NCI-H226 (cell line): ENCODE measurements around the gene CSTPP1.
A peak's percentile ranks its signal among the peaks of the same experiment; 100 is the strongest.
"Not testable (repeated sequence)": the region's sequence is repeated elsewhere in the genome, so short reads cannot be mapped to it uniquely, and the experiment has no call there.

Experiments used
- DNase-seq: peaks from one replicate; pipeline ENCODE4 v3.0.0-alpha.2; 2015

CSTPP1 gene

GRCh38 chr11:46912526-46913150, 23.9 kb upstream of the CSTPP1 start:
- no peak for DNase-seq

- DNase-seq = no peak
These were observed 23.1 kb upstream of the CSTPP1 start for GRCh38 chr11:46913484-46913883.

GRCh38 chr11:46914363-46914762, 22.2 kb upstream of the CSTPP1 start:
- no peak for DNase-seq

GRCh38 chr11:46914910-46915309, 21.7 kb upstream of the CSTPP1 start:
- DNase-seq = no peak

DNA sequence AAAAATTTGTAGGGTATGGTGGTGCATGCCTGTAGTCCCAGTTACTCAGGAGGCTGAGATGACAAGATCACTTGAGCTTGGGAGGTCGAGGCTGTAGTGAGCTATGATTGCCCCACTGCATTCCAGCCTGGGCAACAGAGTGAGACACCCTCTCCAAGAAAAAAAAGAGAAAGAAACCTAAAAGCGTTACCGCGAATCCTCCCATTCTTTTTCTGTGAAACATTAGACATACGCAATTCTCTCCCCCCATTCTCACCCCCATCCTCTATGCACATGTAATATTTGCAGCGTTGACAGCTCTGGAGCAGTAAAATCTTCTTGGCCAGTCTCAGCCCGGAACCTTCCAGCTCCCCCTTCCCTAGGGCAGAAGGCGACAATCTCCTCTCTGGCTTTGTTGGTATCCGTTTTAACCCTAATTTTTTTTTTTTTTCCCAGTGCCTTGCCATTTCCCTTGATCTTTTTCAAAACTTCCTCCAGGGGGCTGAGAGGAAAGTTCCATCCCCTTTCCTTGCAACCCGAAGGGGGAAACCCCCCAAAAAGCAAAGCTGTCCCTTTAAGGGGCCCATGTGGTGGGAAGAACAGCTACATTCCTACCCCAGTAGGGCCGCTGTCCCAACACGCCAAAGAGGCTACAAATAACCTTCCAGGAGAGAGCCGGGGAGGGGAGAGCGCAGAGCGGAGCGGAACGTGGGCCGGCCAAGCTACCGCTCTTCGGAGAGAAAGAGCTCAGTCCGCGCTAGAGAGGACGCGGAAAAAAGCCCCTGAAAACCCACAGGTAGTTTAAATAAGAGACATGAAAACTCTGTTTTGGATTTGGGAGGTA, 20.1 kb upstream of the CSTPP1 start:
- no peak for DNase-seq

- DNase-seq = no peak
These were observed 19.3 kb upstream of the CSTPP1 start for GRCh38 chr11:46917109-46917761.

DNA sequence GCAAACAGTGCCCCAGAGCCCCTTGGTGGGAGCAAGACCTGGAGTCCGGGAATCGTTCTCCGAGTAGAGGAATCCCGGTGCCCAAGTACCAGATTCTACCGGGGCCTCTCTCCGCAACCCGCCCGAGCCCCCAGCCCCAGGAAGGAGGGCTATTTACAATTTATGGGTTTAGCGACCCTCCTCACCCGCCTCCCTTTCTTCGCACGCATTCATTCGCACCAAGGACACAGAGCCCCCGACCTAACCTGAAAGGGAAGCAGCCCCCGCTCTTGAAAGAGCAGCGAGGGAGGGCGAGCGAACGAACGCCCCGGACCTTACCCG, 18.8 kb upstream of the CSTPP1 start:
- DNase-seq = no peak

DNA sequence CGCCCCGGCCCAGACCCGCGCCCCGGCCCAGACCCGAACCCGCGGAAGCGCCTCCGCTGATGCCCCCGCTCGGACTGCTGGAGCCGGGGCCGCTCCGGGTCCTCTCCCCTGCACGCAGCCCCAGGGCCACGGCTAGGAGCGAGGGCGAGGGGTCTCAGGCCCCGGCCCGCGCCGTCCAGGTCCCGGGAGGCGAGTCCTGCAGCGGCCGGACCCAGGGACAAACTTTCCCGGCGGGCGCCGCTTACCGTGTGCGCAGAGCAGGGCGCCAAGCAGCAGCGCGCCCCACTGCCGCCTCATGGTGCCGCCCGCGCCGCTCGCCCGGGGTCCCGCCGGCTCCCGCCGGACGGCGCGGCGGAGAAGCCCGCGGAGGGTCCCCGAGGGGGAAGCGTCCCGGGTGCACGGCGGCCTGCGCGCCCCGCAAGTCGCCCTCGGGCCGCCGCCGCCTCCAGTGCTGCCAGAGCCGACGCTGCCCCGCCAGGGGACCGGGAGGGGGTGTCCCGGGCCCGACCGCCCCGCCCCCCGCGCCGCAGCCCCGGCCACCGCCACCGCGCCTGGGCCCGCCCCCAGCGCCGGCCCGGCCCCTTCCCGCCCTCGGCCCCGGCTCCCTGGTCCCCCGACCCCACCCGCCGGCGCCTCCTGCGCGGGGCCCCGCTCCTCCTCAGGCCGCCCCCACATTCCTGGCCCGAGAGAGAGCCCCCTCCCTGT, 18.3 kb upstream of the CSTPP1 start, which contains the start of gene LRP4:
TSS of gene LRP4 (minus strand) at position 468 of the 705 bp plus-strand sequence. CDS start at position 297, 171 bp downstream.
- DNase-seq = no peak

- no peak for DNase-seq
These were observed 17.6 kb upstream of the CSTPP1 start for GRCh38 chr11:46918788-46919513.

DNA sequence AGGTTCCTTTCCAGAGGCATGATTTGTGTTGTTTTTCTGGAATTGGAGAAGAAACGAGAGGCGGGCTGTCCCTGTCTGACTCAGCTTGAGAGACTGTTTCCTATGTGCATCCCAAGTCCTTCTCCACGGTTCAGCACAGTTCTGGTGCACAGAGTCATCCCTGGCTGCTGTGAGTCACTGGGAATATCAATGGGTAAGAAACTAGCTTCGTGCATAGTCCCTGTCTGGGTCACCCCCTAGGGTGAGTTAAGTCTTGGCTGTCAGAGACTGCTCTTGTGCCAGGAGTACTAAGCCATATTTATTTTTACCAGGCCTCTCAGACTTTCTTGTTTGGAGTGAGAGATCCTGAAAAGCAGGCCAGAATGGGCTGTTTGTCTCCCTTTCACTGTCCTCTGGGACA, 15.8 kb upstream of the CSTPP1 start:
- DNase-seq = peak; percentile 78

DNA sequence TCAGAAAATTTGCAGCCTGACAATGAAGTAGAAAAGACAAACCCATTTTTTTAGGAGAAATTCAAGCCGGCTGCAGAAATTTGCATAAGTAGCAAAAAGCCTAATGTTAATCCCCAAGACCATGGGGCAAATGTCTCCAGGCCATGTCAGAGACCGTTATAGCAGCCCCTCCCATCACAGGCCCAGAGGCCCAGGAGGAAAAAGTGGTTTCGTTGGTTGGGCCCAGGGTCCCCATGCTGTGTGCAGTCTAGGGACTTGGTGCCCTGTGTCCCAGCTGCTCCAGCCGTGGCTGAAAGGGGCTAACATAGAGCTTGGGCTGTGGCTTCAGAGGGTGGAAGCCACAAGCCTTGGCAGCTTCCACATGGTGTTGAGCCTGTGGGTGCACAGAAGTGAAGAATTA, 8.6 kb upstream of the CSTPP1 start:
- not testable (repeated sequence) for DNase-seq

GRCh38 chr11:46928701-46929100, 7.9 kb upstream of the CSTPP1 start:
- DNase-seq = not testable (repeated sequence)

- peak; percentile 64 for DNase-seq
These were observed 6.5 kb upstream of the CSTPP1 start for GRCh38 chr11:46930089-46930488.

DNA sequence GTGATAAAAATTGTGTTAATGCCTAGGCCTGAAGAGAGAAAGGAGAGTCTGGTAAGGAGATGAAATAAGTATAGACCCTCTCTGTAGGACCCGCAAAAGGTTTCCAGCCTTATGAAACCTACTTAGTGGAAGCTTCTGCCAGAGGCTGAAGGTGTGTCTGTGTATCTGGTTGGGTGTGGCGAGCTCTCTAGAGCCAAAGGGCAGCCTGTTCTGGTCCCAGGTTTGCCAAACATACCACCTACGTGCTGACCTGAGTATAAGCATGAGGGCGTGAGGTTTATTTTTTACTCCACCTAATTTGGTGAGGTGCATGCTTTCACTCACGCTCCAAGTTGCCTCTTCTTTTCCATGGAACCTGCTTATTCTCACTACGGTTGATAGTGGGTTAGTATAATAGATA, 5.6 kb downstream of the CSTPP1 start:
- no peak for DNase-seq

DNA sequence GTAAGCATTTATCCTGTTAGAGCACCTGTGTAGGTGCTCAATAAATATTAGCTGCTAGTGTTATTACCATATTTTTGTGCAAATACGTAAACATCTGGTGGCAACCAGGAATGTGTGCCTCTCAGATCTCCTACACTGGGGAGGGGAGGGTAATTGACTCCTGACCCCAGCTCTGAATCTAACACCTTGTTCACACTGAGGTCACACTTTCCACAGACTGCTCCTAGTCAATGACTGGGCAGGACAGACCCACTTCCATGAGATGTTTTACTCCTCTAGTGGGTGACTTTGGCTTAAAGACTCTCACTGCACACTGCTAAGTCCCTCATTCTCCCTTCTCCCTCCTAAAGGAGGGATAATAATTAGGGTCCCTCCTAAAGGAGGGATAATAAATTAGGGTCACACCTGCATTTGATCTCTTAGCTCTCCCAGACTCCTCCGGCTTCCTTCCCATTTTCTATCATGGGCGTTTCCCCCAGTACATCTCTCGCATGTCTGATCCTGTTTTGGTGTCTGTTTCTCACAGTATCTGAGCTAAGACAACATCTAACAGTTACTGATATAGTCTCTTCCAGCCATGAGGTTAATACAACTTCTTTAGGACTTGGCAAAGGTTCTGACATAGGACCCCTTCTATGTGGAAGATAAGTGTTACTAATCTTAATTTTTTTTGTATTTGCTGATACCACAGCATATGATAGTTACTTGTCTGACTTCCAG, 8.0 kb downstream of the CSTPP1 start:
- no peak for DNase-seq

- no peak for DNase-seq
These were observed 11.0 kb downstream of the CSTPP1 start for GRCh38 chr11:46947399-46948077.

GRCh38 chr11:46948378-46949131, 12.0 kb downstream of the CSTPP1 start:
- DNase-seq = peak; percentile 11

- no peak for DNase-seq
These were observed 12.7 kb downstream of the CSTPP1 start for GRCh38 chr11:46949297-46949696.

DNA sequence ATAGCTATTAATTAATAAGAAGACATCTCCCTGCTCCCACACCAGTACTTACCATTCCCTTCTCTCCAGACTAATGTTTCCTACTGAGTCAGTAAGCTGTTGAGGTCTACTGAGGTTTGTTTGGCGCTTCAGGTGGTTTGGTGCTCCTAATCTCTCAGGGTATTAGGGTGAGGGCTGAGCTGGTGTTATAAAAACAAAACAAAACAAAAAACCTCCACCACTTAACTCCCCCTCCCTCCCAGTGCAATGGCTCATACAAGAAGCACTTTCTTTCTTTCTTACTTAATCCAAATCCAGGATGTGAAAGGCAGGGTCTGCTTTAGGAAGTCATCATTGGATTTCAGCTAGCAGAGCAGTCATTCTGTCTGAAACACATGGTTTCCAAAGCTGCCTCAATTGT, 15.3 kb downstream of the CSTPP1 start:
- DNase-seq = no peak

- no peak for DNase-seq
These were observed 16.0 kb downstream of the CSTPP1 start for GRCh38 chr11:46952553-46952952.

- DNase-seq = no peak
These were observed 16.5 kb downstream of the CSTPP1 start for GRCh38 chr11:46953093-46953492.
